Measurements from ENCODE around the gene SOX15. TPM values are rescaled to one million over a fixed set of nuclear protein-coding genes. Genes with fewer than 3 reads are reported as not detected.
"Not testable (repeated sequence)": the region's sequence is repeated elsewhere in the genome, so short reads cannot be mapped to it uniquely, and the experiment has no call there.

The SOX15 gene
- total RNA-seq, 1 donor from 2014 or later = 0.20 TPM

- intact Hi-C loops (cut with micrococcal nuclease) = no loop called here
These were observed 21.9 kb upstream of the SOX15 start for GRCh38 chr17:7611635-7612293.

- intact Hi-C loops (cut with micrococcal nuclease) = no loop called here
These were observed 20.7 kb upstream of the SOX15 start for GRCh38 chr17:7610641-7611040.

GRCh38 chr17:7606280-7606679 is 16.4 kb upstream of the SOX15 start:
- intact Hi-C loops (cut with micrococcal nuclease) = no loop called here

DNA sequence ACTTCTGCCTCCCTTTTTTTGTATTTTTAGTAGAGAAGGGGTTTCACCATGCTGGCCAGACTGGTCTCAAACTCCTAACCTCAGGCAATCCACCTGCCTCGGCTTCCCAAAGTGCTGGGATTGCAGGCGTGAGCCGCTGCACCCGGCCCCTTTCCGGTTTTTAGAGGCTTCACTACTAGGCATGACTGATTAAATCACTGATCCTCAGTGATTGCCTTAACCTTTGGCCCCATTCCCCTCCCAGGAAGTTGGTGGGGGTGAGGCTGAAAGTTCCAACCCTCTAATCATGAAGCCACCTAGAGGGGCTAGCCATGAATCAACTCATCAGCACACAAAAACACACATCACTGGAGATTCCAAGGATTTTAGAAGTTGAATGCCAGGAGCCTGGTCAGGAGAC is 7.7 kb upstream of the SOX15 start:
- intact Hi-C loops (cut with micrococcal nuclease) = not testable (repeated sequence)

GRCh38 chr17:7593296-7593695 is 3.4 kb upstream of the SOX15 start:
- intact Hi-C loops (cut with micrococcal nuclease) = no loop called here

DNA sequence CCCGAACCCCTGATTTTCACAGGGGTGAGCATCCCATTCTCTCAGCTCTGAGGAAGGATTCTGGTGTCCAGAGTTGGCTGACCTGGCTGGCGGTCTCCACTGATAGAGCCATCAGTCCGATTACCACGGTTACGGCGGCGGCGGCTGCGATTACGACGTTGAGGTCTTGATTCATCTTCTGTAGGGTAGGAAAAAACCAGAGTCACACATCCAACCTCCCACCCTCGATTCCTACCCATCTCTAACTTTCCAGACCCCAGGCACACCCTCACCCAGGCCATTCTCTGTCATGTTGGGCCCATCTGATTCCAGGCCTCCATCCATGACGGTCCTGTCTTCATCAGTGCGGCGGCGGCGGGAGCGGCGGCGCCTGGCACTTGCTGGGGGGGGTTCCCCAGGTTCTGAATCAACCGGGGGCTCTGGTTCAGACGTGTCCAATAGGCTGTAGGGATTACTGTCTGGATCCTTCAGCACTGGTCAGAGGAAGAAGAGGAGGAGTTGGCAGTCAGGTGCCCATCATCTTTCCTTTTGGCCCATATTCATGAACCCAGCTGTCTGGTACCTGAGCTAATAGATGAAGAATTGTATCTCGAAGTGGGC is 2.6 kb upstream of the SOX15 start:
- intact Hi-C loops (cut with micrococcal nuclease) = no loop called here

DNA sequence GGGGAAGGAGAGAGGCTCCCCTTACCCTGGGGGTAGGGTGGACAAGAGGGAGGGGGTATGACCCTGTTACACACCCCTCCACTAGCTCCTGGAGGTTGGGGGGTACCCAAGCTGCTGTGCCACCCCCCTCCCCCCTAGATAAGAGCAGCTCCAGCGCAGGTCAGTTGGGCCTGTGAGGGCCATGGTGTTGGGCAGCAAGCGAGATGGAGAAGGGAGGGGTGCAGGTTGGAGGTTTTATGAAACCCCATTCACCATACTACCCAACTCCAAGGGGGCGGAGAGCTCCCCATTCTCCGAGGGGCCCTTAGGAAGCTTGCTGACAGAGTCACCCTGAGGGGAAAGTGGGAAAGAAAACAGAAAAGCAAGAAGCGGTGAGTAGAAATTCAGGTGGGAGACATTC is 1.7 kb upstream of the SOX15 start:
- intact Hi-C loops (cut with micrococcal nuclease) = no loop called here

DNA sequence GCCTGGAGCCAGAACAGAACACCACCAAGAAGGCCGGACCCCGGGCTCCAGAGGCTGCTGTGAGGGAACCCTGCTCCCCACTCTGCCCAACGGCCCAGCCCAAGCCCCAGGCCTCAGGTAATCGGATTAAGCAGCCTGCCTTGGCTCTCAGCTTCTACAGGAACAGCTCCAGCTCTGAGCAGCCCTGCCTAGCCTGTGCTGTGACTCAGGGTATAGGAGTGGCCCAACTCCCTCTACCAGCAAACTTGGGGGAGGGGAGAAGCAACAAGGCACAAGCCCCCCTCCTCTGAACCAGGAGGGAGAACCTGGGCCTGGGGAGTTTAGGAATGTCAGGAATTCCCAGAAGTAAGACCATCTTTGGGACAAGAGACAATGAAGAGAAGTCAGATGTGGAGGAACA is 849 bp upstream of the SOX15 start:
- intact Hi-C loops (cut with micrococcal nuclease) = no loop called here

DNA sequence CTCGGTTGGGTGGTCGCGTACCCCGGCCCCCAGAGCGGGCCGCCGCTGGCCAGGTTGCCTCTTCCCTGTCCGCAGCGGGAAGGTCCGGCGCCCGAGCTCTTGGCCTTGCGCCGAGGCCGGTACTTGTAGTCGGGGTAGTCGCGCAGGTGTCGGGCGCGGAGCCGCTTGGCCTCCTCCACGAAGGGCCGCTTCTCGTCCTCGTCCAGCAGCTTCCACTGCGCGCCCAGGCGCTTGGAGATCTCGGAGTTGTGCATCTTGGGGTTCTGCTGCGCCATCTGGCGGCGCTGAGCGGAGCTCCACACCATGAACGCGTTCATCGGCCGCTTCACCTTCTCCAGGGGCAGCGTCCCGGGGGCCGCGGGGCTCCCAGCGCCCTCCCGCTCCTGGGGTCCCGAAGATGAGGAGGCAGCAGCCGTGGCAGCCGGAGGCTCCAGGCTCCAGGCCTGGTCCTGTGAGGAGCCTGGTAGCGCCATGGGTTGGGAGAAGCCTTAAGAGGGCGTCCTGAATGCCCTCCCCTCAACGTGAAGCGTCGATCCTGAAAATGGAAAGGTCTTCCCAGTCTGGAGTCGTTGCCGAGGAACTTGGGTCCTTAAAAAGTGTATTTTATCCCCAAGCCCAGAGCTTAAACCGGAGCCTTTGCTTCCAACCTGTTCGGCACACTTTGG is 558 bp downstream of the SOX15 start:
- intact Hi-C loops (cut with micrococcal nuclease) = loop anchor here (1.0 kb wide), 1 partner anchor 75 kb away; no protein-coding TSS in a partner anchor

DNA sequence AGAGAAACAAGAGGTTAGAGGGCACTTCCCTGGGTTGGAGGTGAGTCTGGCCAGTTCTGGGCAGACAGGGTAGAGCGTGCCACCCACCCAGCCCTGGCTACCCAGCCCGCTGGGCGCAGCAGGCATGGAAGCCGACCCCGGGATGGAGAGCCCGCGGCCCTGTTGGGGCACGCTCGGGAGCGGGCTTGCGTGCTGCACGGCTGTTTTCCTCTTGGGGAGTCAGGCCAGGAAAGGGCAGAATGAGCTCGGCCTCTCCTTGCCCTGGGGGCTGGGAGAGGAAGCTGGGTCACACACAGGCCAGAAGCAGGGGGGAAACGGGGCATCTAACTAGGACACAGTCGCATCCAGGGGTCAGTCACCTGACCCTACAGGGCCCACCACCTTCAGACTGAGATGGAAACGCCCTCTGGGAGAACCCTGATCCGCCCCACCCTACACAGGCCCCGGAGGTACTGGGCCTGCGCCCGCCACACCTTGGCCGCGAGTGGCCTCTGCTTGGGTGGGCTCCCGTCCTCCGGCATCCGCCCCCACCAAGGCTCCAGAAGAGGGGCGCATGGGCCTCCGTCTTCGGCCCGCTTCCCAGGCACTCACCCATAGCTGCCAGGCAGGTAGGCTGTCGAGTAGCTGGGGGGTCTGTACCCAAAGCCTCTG is 1.2 kb downstream of the SOX15 start:
- intact Hi-C loops (cut with micrococcal nuclease) = loop anchor here (1.0 kb wide), 1 partner anchor 74 kb away; no protein-coding TSS in a partner anchor

DNA sequence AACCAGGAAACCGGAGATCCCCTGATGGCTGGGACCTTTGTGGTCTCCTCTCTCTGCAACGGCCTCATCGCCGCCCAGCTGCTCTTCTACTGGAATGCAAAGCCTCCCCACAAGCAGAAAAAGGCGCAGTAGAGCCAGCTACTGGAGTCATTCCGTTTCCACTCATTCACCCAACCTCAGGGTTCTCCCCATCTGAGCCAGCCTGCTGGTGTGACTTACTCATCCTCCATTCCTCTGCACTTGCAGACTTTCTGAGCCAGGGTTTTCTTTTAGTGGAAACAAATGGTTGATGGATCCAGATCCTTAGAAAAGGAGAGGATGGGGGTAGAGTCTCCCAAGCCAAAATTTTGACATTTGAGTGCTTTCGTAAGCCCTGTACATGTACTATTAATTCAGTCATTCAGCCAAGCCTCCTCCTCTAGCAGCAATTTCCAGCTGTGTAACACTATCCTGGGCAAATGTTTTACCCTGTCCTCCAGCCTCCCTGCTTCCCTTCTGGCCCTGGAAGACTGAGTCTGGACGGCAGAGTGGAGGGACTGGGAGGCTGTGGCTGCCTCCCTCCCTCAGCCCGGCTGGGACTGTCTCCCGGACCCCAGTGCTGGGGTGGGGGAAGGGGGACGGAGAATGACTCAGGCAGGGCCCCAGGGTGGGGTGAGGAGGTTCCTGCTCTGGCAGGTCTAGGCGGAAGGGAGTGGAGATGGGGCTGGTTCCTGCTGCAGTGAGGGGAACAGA is 2.3 kb downstream of the SOX15 start:
- intact Hi-C loops (cut with micrococcal nuclease) = no loop called here

DNA sequence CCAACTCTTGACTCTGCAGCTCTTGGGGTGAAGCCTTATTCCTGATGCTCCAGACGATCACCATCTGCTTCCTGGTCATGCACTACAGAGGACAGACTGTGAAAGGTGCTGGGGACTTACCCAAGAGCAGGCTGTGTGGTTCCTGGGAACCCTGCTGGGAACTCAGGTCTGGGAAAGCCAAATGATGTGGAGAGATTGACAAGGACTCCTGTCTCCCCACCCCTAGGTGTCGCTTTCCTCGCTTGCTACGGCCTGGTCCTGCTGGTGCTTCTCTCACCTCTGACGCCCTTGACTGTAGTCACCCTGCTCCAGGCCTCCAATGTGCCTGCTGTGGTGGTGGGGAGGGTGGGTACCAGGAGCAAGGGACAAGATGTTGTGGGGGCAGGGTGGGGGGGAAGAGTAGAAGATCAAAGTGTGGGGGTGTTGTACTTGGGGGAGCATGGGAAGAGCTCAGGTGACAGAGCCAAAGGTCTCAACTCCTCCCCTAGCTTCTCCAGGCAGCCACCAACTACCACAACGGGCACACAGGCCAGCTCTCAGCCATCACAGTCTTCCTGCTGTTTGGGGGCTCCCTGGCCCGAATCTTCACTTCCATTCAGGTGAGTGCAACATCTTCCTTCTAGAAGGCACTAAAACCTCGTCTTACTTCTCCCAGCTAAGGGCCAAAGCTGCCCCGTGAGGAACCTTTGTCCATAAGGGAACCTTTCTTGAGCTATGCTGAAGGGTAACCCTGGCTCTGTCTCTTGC is 3.0 kb downstream of the SOX15 start:
- intact Hi-C loops (cut with micrococcal nuclease) = no loop called here

DNA sequence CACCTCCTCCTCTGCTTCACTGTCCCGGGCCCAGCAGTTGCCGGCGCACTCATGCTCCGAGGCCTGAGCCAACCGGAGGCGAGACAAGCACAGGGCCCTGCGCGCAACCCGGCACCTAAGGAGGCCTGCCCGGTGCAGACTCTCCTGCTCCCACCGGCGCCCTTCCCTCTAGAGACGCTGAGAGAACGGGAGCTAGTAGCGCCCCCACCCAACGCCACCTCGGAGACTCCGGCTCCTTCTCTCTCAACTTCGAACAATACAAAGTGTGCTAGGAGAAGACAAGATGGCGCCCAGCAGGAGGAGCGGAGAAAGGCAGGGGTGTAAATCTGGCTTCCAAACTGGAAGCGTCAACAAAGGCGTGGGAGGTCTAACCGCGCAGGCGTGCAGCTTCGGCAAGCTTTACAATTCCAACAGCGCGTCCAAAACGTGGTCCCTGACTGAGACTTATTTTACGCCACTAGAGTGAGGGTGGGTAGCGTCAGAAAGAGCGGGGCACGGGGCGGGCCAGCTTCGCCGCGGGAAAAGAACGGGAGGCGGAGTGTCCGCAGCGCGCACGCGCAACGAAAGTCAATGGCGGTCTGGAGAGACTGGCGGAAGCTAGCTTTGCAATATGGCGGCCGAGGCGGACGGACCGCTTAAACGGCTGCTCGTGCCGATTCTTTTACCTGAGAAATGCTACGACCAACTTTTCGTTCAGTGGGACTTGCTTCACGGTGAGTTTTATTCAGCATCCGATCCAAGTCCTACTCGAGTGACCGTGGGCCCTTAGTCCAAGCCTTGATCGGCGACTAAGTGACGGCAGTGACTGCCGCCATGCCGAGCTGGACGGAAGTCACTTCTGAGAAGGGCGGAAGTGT is 6.4 kb downstream of the SOX15 start, which contains the start of gene MPDU1:
Gene MPDU1 (plus strand): TSS at position 600 of the 857 bp plus-strand sequence. CDS start 11 bp downstream, at position 611.
- intact Hi-C loops (cut with micrococcal nuclease) = loop anchor here (1.0 to 5.0 kb wide), 8 partner anchors 11 to 536 kb away; partner anchors contain the start of genes SAT2, SENP3, TMEM102 and TMEM256

GRCh38 chr17:7582396-7583252 is 7.3 kb downstream of the SOX15 start:
- intact Hi-C loops (cut with micrococcal nuclease) = loop anchor here (1.0 to 5.0 kb wide), 5 partner anchors 10 to 535 kb away; partner anchors contain the start of gene SENP3

- intact Hi-C loops (cut with micrococcal nuclease) = loop anchor here (5.0 kb wide), 1 partner anchor 534 kb away; no protein-coding TSS in a partner anchor
These were observed 9.0 kb downstream of the SOX15 start for GRCh38 chr17:7580604-7581575.

GRCh38 chr17:7579834-7580603 is 9.9 kb downstream of the SOX15 start:
- intact Hi-C loops (cut with micrococcal nuclease) = loop anchor here (5.0 to 10.0 kb wide), 2 partner anchors 533 to 565 kb away; partner anchors contain the start of gene RNASEK
